Measurements from ENCODE around the gene ATP10B.

Gene ATP10B

DNA sequence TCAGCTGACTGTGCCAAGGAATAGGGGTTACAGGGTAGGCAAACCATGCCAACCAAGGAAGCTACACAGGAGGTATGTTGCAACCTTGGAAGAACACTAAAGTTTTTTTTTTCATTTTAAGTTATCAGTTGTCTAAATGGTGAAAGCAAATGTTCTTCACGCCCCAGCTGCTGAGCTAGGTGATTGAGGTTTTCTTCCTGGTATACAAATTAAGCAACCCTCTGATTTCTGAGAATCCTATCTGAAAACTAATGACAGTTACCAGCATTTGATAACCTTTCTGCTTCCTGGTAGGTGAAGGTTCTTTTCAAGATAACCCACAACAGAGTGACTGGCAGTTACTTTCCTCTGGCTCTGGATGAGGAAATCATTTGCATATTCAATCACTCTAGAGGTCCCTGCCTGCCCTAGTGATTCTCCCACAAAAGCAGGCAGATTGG is 194.9 kb downstream of the ATP10B start:
- no peak for DNase-seq
- Histone ChIP-seq H3K27me3 (replicated peaks) (no peaks in the 10 kb centered on the region), H3K36me3 (replicated peaks) (no peaks in the 10 kb centered on the region), H3K27ac (no peak overlapping the region), H3K4me3 (ENCODE audit: low read depth, low read length) (no peak overlapping the region)
- no peak for TF ChIP-seq CTCF (IDR thresholded peaks at IDR 0.05; ENCODE audit: low read depth, low read length, missing control alignments)
- in situ Hi-C loops (cut with HindIII; ENCODE audit: low pct_ligation_motif_present, low sequenced_read_pairs), result no loop called here

GRCh38 chr5:160655717-160656116 is 196.3 kb downstream of the ATP10B start:
- Histone ChIP-seq H3K27ac (no peak overlapping the region), H3K4me3 (ENCODE audit: low read depth, low read length) (no peak overlapping the region), H3K27me3 (replicated peaks) (no peaks in the 10 kb centered on the region), H3K36me3 (replicated peaks) (no peaks in the 10 kb centered on the region)
- in situ Hi-C loops (cut with HindIII; ENCODE audit: low pct_ligation_motif_present, low sequenced_read_pairs), result no loop called here
- no peak for DNase-seq
- no peak for TF ChIP-seq CTCF (IDR thresholded peaks at IDR 0.05; ENCODE audit: low read depth, low read length, missing control alignments)

GRCh38 chr5:160651692-160652645 is 200.0 kb downstream of the ATP10B start:
- Histone ChIP-seq H3K36me3 (replicated peaks) (no peaks in the 10 kb centered on the region), H3K27me3 (replicated peaks) (no peaks in the 10 kb centered on the region), H3K4me3 (ENCODE audit: low read depth, low read length) (no peak overlapping the region), H3K27ac (no peak overlapping the region)
- TF ChIP-seq CTCF (IDR thresholded peaks at IDR 0.05; ENCODE audit: low read depth, low read length, missing control alignments), result no peak
- no peak for DNase-seq
- in situ Hi-C loops (cut with HindIII; ENCODE audit: low pct_ligation_motif_present, low sequenced_read_pairs), result no loop called here

GRCh38 chr5:160649304-160649703 is 202.7 kb downstream of the ATP10B start:
- Histone ChIP-seq H3K36me3 (replicated peaks) (no peaks in the 10 kb centered on the region), H3K4me3 (ENCODE audit: low read depth, low read length) (no peak overlapping the region), H3K27ac (no peak overlapping the region), H3K27me3 (replicated peaks) (no peaks in the 10 kb centered on the region)
- in situ Hi-C loops (cut with HindIII; ENCODE audit: low pct_ligation_motif_present, low sequenced_read_pairs), result no loop called here
- TF ChIP-seq CTCF (IDR thresholded peaks at IDR 0.05; ENCODE audit: low read depth, low read length, missing control alignments), result no peak
- no peak for DNase-seq

DNA sequence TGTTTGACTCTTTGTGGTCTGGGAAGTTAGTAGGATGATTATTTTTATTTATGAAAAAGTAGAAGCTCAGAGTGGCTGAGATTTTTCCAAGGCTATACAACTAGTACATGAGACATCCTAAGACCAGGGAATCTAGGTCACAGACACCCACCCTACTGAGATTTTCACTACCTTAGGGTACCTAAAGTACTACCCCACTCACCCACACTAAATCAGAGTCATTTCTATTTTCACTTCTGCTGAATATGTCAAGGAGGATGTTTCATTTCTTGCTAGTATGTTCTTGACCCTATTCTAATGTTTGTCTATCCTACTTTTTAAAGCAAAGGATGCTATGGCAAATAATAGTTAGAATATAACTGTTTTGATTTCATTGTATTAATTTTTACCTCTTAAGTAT is 206.0 kb downstream of the ATP10B start:
- Histone ChIP-seq H3K27me3 (replicated peaks) (no peaks in the 10 kb centered on the region), H3K4me3 (ENCODE audit: low read depth, low read length) (no peak overlapping the region), H3K27ac (no peak overlapping the region), H3K36me3 (replicated peaks) (no peaks in the 10 kb centered on the region)
- no peak for DNase-seq
- in situ Hi-C loops (cut with HindIII; ENCODE audit: low pct_ligation_motif_present, low sequenced_read_pairs), result no loop called here
- TF ChIP-seq CTCF (IDR thresholded peaks at IDR 0.05; ENCODE audit: low read depth, low read length, missing control alignments), result no peak

Data from brain microvascular endothelial cell (primary cell).